Left colon (tissue), 2 donors: Measurements from ENCODE around the gene BRCA1. TPM values are rescaled to one million over a fixed set of nuclear protein-coding genes. Genes with fewer than 3 reads are reported as not detected.
A peak's percentile ranks its signal among the peaks of the same experiment; 100 is the strongest.
"Not testable (repeated sequence)": the region's sequence is repeated elsewhere in the genome, so short reads cannot be mapped to it uniquely, and the experiment has no call there.

ENCODE experiments used
- ATAC-seq: fragments of 200-7000 bp; cut with Tn5 transposase; one replicate; pipeline ENCODE4 v1.9.1; 2020; ENCODE audit warnings: mild to moderate bottlenecking, moderate library complexity
- DNase-seq, 2 donors: peaks; one replicate each; pipeline ENCODE4 v3.0.0-alpha.2; 2020
- intact Hi-C, 2 donors: fragments of 100-400 bp; cut with DNase I in 1 of 2; cut with micrococcal nuclease in 1 of 2; formaldehyde crosslinking; loops; one replicate each; pipeline versions ENCODE4 v1.11.2 to v1.14.0; 2022; cut with DNase I, micrococcal nuclease
- long read RNA-seq: library from polyadenylated mRNA; unstranded; transcript quantifications from one replicate; pipeline ENCODE4 v2.0.0, GENCODE V29; 2021
- total RNA-seq, 2 donors: library from RNA; stranded (reverse); fragmentation: NEBNext Ultra II Directional; extraction: Animal tissue kit (Norgen Biotek cat#: 25700); gene quantifications; one replicate each; pipeline ENCODE4 v1.2.1, GENCODE V29; 2021
- donor health status: DM: no; HTN: no; CAD: no.
- donor health status: DM: yes; HTN: yes; CAD: no.

The BRCA1 gene
- 10 to 100 TPM in 1 of 2 donors, 1 to 10 TPM in 1; 7.0 to 10.3 TPM for total RNA-seq
- long read RNA-seq, partial matches to known transcripts: 0 of 11 reads
- long read RNA-seq, other reads (novel, unspliced or antisense): 10 of 11 reads

DNA sequence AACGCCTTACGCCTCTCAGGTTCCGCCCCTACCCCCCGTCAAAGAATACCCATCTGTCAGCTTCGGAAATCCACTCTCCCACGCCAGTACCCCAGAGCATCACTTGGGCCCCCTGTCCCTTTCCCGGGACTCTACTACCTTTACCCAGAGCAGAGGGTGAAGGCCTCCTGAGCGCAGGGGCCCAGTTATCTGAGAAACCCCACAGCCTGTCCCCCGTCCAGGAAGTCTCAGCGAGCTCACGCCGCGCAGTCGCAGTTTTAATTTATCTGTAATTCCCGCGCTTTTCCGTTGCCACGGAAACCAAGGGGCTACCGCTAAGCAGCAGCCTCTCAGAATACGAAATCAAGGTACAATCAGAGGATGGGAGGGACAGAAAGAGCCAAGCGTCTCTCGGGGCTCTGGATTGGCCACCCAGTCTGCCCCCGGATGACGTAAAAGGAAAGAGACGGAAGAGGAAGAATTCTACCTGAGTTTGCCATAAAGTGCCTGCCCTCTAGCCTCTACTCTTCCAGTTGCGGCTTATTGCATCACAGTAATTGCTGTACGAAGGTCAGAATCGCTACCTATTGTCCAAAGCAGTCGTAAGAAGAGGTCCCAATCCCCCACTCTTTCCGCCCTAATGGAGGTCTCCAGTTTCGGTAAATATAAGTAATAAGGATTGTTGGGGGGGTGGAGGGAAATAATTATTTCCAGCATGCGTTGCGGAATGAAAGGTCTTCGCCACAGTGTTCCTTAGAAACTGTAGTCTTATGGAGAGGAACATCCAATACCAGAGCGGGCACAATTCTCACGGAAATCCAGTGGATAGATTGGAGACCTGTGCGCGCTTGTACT is at the start of gene BRCA1:
Gene BRCA1, minus strand, starts transcription at position 232 of the 834 bp plus-strand sequence. CDS start 1,268 bp downstream, outside the sequence.
- intact Hi-C loops: no loop called here
- ATAC-seq: peak; percentile 97

DNA sequence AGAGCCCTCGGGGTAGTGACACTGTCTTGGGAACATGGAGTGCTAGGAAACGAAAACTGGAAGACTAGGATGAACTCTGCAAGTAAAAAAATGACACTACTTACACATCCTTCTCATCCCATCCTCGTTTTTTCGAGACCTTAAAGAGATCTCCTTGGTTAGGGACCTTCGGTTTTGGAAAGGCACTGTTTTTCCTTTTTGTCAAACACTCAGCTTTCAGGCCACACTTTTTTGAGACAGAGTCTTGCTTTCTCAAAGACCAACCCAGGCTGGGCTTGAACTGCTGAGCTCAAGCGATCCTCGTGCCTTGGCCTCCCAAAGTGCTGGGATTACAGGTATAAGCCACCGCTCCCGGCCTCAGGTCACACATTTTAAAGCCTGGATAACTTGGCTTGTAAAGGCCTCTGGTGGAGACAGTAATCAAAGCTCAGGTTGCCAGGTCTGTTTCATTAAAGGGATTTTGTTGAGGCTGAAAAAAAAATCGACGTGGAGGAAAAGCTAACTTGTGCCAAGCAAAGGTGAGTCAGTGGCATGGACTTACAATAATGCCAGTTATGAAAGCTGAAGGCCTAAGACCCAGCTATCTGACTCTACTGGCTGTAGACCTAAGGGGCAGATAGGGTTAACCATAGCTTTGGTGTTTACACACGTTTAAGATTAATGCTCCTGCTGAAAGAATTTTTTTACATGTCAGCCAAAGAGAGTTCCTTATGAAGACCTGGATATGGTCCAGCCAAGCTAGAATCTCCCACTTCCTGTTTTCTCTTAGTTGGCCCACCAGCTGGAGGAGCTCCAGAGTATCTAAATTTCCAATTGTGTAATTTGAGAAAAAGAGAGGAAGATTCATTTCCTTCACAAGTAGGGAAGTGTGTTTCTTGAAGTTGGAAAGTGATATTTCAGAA is 46.7 kb upstream of the BRCA1 start:
- ATAC-seq (peak; percentile 8), DNase-seq (peak; percentile 54 to 59)
- intact Hi-C loops: loop anchor here in 1 of 2 donors (10.0 kb wide), 1 partner anchor 147 kb away; the partner anchor contains the start of genes RND2 and VAT1

More for the DNA sequence above, at the start of gene BRCA1:
- DNase-seq: peak; percentile 96

- intact Hi-C loops: loop anchor here in 1 of 2 donors (10.0 kb wide), 1 partner anchor 146 kb away; the partner anchor contains the start of genes RND2 and VAT1
Observed at GRCh38 chr17:43170766-43171585, 45.8 kb upstream of the BRCA1 start, which contains the start of gene NBR1. NBR1 (plus strand) TSS chr17:43171214; CDS start chr17:43175800, 4,586 bp downstream.

GRCh38 chr17:43170140-43170765 is 45.1 kb upstream of the BRCA1 start:
- DNase-seq (peak; percentile 91 to 95), ATAC-seq (peak; percentile 79)
- intact Hi-C loops: loop anchor here in 1 of 2 donors (10.0 kb wide), 1 partner anchor 145 kb away; the partner anchor contains the start of genes RND2 and VAT1

More at GRCh38 chr17:43170766-43171585, 45.8 kb upstream of the BRCA1 start, which contains the start of gene NBR1:
- DNase-seq: peak; percentile 94 to 96
- peak; percentile 78 for ATAC-seq

DNA sequence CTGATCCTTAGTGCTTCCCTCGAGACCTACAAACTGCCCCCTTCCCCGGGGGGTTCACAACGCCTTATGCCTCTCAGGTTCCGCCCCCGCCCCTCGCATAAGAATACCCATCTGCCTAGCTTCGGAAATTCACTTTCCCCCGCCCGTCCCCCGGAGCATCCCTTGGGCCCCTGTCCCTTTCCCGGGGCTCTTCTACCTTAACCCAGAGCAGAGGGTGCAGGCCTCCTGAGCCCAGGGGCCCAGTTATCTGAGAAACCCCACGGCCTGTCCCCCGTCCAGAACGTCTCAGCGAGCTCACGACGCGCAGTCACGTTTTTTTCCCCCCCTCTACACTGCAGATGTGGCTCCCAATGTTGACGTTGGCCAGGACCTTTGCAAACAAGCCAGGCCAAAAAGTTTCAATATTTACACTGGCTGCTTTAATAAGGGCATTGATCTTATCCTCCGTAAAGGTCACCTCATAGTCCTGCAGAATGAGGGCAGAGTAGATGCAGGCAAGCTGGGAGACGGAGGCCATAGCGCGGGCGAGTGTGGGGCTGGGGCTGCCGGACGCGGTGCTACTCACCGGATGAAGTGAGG is 44.5 kb upstream of the BRCA1 start:
- intact Hi-C loops: loop anchor here in 1 of 2 donors (10.0 kb wide), 1 partner anchor 145 kb away; the partner anchor contains the start of genes RND2 and VAT1
- ATAC-seq (peak; percentile 18), DNase-seq (peak in 1 of 2 donors; percentile 51)

- DNase-seq, ATAC-seq, intact Hi-C loops: not testable (repeated sequence)
Observed at GRCh38 chr17:43165971-43166370, 40.8 kb upstream of the BRCA1 start.

GRCh38 chr17:43159957-43160356 is 34.8 kb upstream of the BRCA1 start:
- ATAC-seq, DNase-seq, intact Hi-C loops: not testable (repeated sequence)

GRCh38 chr17:43159232-43159631 is 34.1 kb upstream of the BRCA1 start:
- intact Hi-C loops, ATAC-seq, DNase-seq: not testable (repeated sequence)

- intact Hi-C loops: no loop called here
- ATAC-seq (no peak), DNase-seq (no peak)
Observed at GRCh38 chr17:43155666-43156065, 30.5 kb upstream of the BRCA1 start.

- intact Hi-C loops, DNase-seq, ATAC-seq: not testable (repeated sequence)
Observed at GRCh38 chr17:43153197-43153835, 28.2 kb upstream of the BRCA1 start.

- ATAC-seq: no peak
- no peak for DNase-seq
- intact Hi-C loops: no loop called here
Observed at GRCh38 chr17:43151880-43152456, 26.8 kb upstream of the BRCA1 start.

GRCh38 chr17:43146649-43147048 is 21.5 kb upstream of the BRCA1 start:
- intact Hi-C loops: no loop called here
- ATAC-seq (no peak), DNase-seq (no peak)

GRCh38 chr17:43143201-43143600 is 18.0 kb upstream of the BRCA1 start:
- ATAC-seq: no peak
- DNase-seq: no peak
- intact Hi-C loops: no loop called here

DNA sequence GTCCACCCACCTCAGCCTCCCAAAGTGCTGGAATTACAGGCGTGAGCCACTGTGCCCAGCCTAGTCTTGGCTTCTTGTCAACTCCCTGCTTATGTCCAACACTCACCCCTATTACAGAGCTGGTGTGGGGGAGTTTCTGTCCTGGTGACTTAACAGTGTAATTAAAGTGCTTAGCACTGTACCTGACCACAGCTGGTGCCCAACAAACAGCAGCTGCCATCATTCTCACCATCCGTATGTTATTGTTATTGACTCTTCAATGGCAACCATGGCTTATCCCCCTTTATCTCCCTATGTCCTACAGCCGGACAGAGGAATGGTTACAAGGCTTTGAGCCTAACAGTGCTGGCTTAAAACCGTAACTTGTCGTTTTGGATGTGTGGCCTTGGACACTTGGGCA is 17.0 kb upstream of the BRCA1 start:
- ATAC-seq (no peak), DNase-seq (no peak)
- intact Hi-C loops: no loop called here

- no peak for ATAC-seq
- intact Hi-C loops: no loop called here
- no peak for DNase-seq
Observed at GRCh38 chr17:43140396-43141332, 15.5 kb upstream of the BRCA1 start.
